Caco-2 (cell line): ENCODE measurements around the gene USP53. TPM values are rescaled to one million over a fixed set of nuclear protein-coding genes. Genes with fewer than 3 reads are reported as not detected.
"Not testable (repeated sequence)": the region's sequence is repeated elsewhere in the genome, so short reads cannot be mapped to it uniquely, and the experiment has no call there.

ENCODE experiments used
- BruUV-seq: library from RNA; stranded (reverse); fragments of 400-500 nt; replicated peaks from 2 replicates; lab custom pipeline; 2021; lab: Mats Ljungman, UMichigan
- CTCF ChIA-PET: fragments of 300-600 bp; sonication (Branson Sonifier 250); formaldehyde crosslinking; loops from one replicate; lab custom pipeline; 2022; ENCODE audit warnings: antibody characterized with exemption; lab: Charles Lee
- POLR2A ChIA-PET: fragments of 300-600 bp; sonication (Branson Sonifier 250); formaldehyde crosslinking; loops from one replicate; lab custom pipeline; 2022; ENCODE audit warnings: antibody characterized with exemption; lab: Charles Lee
- DNase-seq, 2 experiments: peaks; one replicate each; pipeline versions ENCODE4 v3.0.0 to v3.0.0-alpha.2; 2020 to 2022
- H3K27me3 ChIP-seq: replicated peaks from 2 replicates; pipeline ENCODE4 v1.6.0; 2011; ENCODE audit warnings: low read length; ENCODE audit not compliant: control insufficient read depth, insufficient read depth
- H3K36me3 ChIP-seq: 2 replicates; pipeline ENCODE4 v1.5.1; 2011; ENCODE audit warnings: low read length; ENCODE audit not compliant: control insufficient read depth, insufficient read depth
- H3K4me1 ChIP-seq: fragments of 250-450 bp; sonication (Bioruptor Pico); 2 replicates; pipeline ENCODE4 v1.5.1; 2020; ENCODE audit warnings: mild to moderate bottlenecking
- H3K4me3 ChIP-seq: 2 replicates; pipeline ENCODE4 v1.5.1; 2011; ENCODE audit warnings: low read depth, mild to moderate bottlenecking, control low read depth, low read length
- H3K9me3 ChIP-seq: fragments of 250-450 bp; sonication (Bioruptor Pico); 2 replicates; pipeline ENCODE4 v1.5.1; 2020; ENCODE audit warnings: mild to moderate bottlenecking, moderate library complexity
- H3K27ac Mint-ChIP-seq: one replicate; pipeline ENCODE4 v1.8.0; 2022; ENCODE audit warnings: mixed read lengths; ENCODE audit not compliant: unreplicated experiment
- H3K27me3 Mint-ChIP-seq: one replicate; pipeline ENCODE4 v1.8.0; 2022; ENCODE audit warnings: mixed read lengths; ENCODE audit not compliant: insufficient read depth, unreplicated experiment
- H3K36me3 Mint-ChIP-seq: one replicate; pipeline ENCODE4 v1.8.0; 2022; ENCODE audit warnings: mild to moderate bottlenecking, mixed read lengths; ENCODE audit not compliant: insufficient read depth, unreplicated experiment
- H3K4me1 Mint-ChIP-seq: one replicate; pipeline ENCODE4 v1.8.0; 2022; ENCODE audit warnings: low read depth, mixed read lengths; ENCODE audit not compliant: unreplicated experiment
- H3K4me3 Mint-ChIP-seq: one replicate; pipeline ENCODE4 v1.8.0; 2022; ENCODE audit warnings: mild to moderate bottlenecking, moderate library complexity, mixed read lengths; ENCODE audit not compliant: unreplicated experiment
- H3K9me3 Mint-ChIP-seq: one replicate; pipeline ENCODE4 v1.8.0; 2022; ENCODE audit warnings: mixed read lengths; ENCODE audit not compliant: unreplicated experiment
- CTCF ChIP-seq, 2 experiments: fragments of 200-600 bp in 1 of 2; IDR thresholded peaks; 1 replicate in 1 of 2; 2 replicates in 1 of 2; pipeline versions ENCODE4 v1.5.1 to v1.8.0; 2011 to 2022; ENCODE audit warnings: antibody characterized with exemption in 1 of 2, control low read depth in 1 of 2, inconsistent platforms in 1 of 2, low read depth in 1 of 2, low read length in 1 of 2, mild to moderate bottlenecking in 1 of 2, moderate library complexity in 1 of 2; ENCODE audit not compliant: insufficient read depth in 1 of 2, severe bottlenecking in 1 of 2, unreplicated experiment in 1 of 2
- intact Hi-C: fragments of 100-400 bp; cut with micrococcal nuclease; formaldehyde crosslinking; loops from one replicate; pipeline ENCODE4 v1.10.0; 2022; ENCODE audit not compliant: unreplicated experiment
- total RNA-seq: library from RNA; stranded (reverse); gene quantifications from 2 replicates; pipeline ENCODE4 v1.2.3, GENCODE V29; 2022

The USP53 gene
- total RNA-seq, 1 experiment from 2014 or later = 49.3 TPM

- intact Hi-C loops = no loop called here
- Histone ChIP-seq H3K36me3 (no peaks in the 10 kb centered on the region), H3K4me3 (no peak overlapping the region), H3K27me3 (no peaks in the 10 kb centered on the region), H3K9me3 (no peaks in the 10 kb centered on the region), H3K4me1 (no peaks in the 10 kb centered on the region)
- DNase-seq = no peak
- no peaks in the 10 kb centered on the region for H3K27me3 Mint-ChIP-seq
- no peaks in the 10 kb centered on the region for H3K9me3 Mint-ChIP-seq
- H3K4me1 Mint-ChIP-seq = no peaks in the 10 kb centered on the region
- no TSS peak for BruUV-seq
- ChIA-PET POLR2A (no interaction called here), CTCF (no interaction called here)
- no peak overlapping the region for H3K4me3 Mint-ChIP-seq
- TF ChIP-seq CTCF (IDR thresholded peaks at IDR 0.05; ENCODE audit: insufficient read depth in 1 of 2, low read depth in 1 of 2, low read length in 1 of 2, severe bottlenecking in 1 of 2, unreplicated experiment in 1 of 2) = no peak
- H3K36me3 Mint-ChIP-seq = no peaks in the 10 kb centered on the region
- H3K27ac Mint-ChIP-seq = no peak overlapping the region
These were observed 124.5 kb downstream of the USP53 start for GRCh38 chr4:119337010-119337409.

- H3K27me3 ChIP-seq, H3K27me3 Mint-ChIP-seq, H3K9me3 ChIP-seq, BruUV-seq, DNase-seq, H3K4me3 Mint-ChIP-seq, H3K27ac Mint-ChIP-seq, H3K9me3 Mint-ChIP-seq, POLR2A ChIA-PET, intact Hi-C loops, H3K36me3 Mint-ChIP-seq, H3K4me1 ChIP-seq, H3K4me3 ChIP-seq, H3K4me1 Mint-ChIP-seq, CTCF ChIA-PET, H3K36me3 ChIP-seq: not testable (repeated sequence)
These were observed 127.4 kb downstream of the USP53 start for GRCh38 chr4:119339895-119340294.

DNA sequence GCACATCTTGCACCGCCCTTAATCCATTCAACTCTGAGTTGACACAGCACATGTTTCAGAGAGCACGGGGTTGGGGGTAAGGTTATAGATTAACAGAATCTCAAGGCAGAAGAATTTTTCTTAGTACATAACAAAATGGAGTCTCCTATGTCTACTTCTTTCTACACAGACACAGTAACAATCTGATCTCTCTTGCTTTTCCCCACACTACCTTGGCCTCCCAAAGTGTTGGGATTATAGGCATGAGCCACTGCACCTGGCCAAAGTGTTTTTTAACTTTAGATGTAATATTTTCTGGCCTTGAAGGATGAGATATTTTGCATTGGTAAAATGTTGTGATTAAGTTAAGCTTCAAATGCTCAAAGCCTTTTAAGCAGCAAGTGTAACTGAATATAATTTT lies 130.8 kb downstream of the USP53 start:
- H3K27me3 ChIP-seq, H3K36me3 Mint-ChIP-seq, intact Hi-C loops, H3K27me3 Mint-ChIP-seq, H3K9me3 ChIP-seq, POLR2A ChIA-PET, H3K4me1 ChIP-seq, H3K4me1 Mint-ChIP-seq, H3K9me3 Mint-ChIP-seq, H3K36me3 ChIP-seq, H3K4me3 ChIP-seq, CTCF ChIA-PET, BruUV-seq, DNase-seq: not testable (repeated sequence)
- Mint-ChIP-seq H3K4me3 (peak overlapping the region; percentile 57), H3K27ac (peak overlapping the region; percentile 90)

Other genes starting within 250 kb of the USP53 start
- gene MYOZ2, start 76.9 kb upstream of the USP53 start, total RNA-seq = 0.18 and 0.23 TPM in 2 replicates
- gene FABP2, start 109.4 kb downstream of the USP53 start, total RNA-seq = not detected in 2 replicates